Measurements from ENCODE around the gene APOBEC3H.

The APOBEC3H gene

DNA sequence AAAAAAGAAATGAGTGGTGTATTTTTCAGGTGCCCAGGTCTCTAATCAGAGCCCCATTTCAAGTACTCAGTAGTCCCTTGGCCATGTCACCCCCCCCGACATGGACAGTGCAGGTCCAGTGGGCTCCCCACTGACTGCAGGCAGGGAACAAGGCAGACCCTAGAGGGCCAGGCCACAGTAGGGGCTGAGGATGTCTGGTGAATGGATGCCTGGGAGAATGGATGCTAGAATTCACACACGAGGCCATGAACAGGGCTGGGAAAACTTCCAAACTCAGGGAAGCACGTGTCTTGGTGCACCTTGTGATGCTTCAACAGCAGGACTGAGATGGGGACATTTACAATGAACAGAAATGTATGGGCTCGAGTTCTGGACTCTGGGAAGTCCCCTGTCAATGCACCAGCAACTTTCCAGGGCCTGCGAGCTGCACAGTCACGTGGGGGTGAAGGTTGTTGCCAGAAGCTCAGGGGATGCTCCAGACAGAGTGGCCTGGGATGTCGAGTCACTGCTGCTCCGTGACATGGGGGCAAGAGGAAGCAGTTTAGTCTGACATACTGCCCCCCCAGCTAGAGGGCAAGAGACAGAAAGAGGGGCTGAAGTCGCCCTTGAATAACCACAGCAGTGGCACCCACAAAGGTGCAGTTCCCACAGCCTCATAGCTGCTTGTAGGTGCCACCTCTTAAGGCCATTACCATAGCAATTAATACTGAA is 16.8 kb upstream of the APOBEC3H start:
- no peak for DNase-seq (ENCODE audit: extremely low spot score)
- CTCF ChIA-PET = no interaction called here
- TF ChIP-seq, protein P1, sequence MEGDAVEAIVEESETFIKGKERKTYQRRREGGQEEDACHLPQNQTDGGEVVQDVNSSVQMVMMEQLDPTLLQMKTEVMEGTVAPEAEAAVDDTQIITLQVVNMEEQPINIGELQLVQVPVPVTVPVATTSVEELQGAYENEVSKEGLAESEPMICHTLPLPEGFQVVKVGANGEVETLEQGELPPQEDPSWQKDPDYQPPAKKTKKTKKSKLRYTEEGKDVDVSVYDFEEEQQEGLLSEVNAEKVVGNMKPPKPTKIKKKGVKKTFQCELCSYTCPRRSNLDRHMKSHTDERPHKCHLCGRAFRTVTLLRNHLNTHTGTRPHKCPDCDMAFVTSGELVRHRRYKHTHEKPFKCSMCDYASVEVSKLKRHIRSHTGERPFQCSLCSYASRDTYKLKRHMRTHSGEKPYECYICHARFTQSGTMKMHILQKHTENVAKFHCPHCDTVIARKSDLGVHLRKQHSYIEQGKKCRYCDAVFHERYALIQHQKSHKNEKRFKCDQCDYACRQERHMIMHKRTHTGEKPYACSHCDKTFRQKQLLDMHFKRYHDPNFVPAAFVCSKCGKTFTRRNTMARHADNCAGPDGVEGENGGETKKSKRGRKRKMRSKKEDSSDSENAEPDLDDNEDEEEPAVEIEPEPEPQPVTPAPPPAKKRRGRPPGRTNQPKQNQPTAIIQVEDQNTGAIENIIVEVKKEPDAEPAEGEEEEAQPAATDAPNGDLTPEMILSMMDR (IDR thresholded peaks at IDR 0.05; ENCODE audit: control extremely low read depth, extremely low read depth, low read depth, missing control alignments) = no peak
- POLR2A ChIA-PET = no interaction called here

DNA sequence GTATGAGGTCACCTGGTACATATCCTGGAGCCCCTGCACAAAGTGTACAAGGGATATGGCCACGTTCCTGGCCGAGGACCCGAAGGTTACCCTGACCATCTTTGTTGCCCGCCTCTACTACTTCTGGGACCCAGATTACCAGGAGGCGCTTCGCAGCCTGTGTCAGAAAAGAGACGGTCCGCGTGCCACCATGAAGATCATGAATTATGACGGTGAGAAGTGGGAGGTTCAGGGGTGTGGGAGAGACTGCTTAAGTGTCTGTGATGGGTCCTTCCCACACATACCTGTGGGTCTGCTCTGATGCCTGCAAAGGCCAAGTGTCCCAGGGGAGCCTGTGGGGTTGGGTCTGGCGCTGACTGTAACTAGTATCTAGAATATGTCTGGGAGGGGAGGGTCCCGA is 16.0 kb upstream of the APOBEC3H start:
- ChIA-PET CTCF (interaction anchor here (1.0 kb wide), 1 partner anchor 17 kb away, joined by 3 read pairs; no protein-coding TSS in a partner anchor), POLR2A (no interaction called here)
- TF ChIP-seq, protein P1 (IDR thresholded peaks at IDR 0.05; ENCODE audit: control extremely low read depth, extremely low read depth, low read depth, missing control alignments) = no peak
- no peak for DNase-seq (ENCODE audit: extremely low spot score)

- TF ChIP-seq, protein P1 (IDR thresholded peaks at IDR 0.05; ENCODE audit: control extremely low read depth, extremely low read depth, low read depth, missing control alignments) = no peak
- ChIA-PET POLR2A (no interaction called here), CTCF (interaction anchor here (1.0 kb wide), 1 partner anchor 17 kb away, joined by 3 read pairs; no protein-coding TSS in a partner anchor)
- DNase-seq (ENCODE audit: extremely low spot score) = no peak
Measured at GRCh38 chr22:39081598-39081997, 15.4 kb upstream of the APOBEC3H start.

DNA sequence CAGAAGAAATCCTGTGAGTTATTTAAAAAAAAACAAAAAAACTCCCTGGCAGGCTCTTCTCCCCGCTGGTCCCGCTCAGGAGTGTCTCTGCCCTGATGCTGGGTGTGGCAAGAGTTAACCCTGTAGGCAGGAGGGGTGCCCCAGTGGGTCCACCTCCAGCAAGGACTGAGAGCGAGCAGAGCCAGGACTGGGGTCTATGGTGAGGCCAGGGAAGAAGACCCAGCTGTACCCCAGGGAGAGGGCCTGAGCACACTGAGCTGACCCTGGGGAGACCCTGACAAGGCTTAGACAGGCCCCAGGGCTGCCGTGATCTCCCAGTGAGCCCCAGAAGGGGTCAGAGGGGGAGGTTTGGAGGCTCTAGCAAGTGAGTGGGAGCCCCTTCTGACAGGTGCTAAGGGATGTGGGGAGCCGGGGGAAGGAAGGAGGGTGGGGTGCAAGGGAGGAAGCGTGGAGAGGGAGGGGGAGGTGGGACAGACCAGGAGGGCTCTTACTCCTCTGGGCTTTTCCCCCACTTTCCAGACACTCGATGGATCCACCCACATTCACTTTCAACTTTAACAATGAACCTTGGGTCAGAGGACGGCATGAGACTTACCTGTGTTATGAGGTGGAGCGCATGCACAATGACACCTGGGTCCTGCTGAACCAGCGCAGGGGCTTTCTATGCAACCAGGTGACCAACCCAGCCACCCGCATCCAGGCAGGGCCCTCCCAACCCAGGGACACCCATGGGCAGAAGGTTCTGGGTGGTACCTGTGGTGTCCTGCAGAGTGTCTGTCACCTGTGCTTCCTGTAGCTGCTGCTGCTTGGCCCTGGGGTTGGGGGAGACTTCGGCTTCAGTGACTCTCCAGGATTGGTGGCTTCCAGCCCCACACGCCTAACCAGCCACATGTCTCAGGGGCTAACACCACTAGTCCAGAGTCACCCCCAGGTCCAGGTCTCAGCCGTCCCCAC is 13.6 kb upstream of the APOBEC3H start:
- POLR2A ChIA-PET = no interaction called here
- DNase-seq (ENCODE audit: extremely low spot score) = no peak
- CTCF ChIA-PET = no interaction called here
- TF ChIP-seq, protein P1 (IDR thresholded peaks at IDR 0.05; ENCODE audit: control extremely low read depth, extremely low read depth, low read depth, missing control alignments) = no peak

- TF ChIP-seq, protein P1 (IDR thresholded peaks at IDR 0.05; ENCODE audit: control extremely low read depth, extremely low read depth, low read depth, missing control alignments) = no peak
- POLR2A ChIA-PET = no interaction called here
- no peak for DNase-seq (ENCODE audit: extremely low spot score)
- CTCF ChIA-PET = no interaction called here
Measured at GRCh38 chr22:39084666-39085065, 12.4 kb upstream of the APOBEC3H start.

GRCh38 chr22:39087098-39087497 is 9.9 kb upstream of the APOBEC3H start:
- ChIA-PET POLR2A (no interaction called here), CTCF (no interaction called here)
- TF ChIP-seq, protein P1 (IDR thresholded peaks at IDR 0.05; ENCODE audit: control extremely low read depth, extremely low read depth, low read depth, missing control alignments) = no peak
- no peak for DNase-seq (ENCODE audit: extremely low spot score)

Measured in GM10248 (cell line).